ENCODE data around the gene STAP1.

The STAP1 gene

DNA sequence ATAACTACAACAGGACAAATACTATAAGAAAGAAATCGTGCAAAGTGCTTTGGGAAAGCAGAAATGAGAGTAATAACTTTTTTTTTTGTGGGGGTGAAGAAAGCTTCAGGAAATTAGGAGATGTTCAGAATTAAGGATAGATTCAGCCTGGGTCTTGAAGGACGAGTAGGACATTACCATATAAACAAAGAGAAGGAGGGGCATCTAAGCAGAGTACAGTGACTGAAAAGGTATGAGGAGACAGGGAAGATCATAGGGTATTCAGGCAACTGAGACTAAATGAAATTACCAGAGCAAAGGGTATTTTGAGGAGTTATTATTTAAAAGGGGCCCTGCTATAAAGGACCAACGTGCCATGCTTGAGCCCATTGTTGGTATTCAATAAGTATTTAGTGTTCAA lies 3.1 kb upstream of the STAP1 start:
- H3K9ac ChIP-seq (ENCODE audit: insufficient read length, low read depth): no peak overlapping the region
- no peaks in the 10 kb centered on the region for H3K36me3 ChIP-seq (ENCODE audit: insufficient read depth, insufficient read length, low read length)
- H3K27me3 ChIP-seq (ENCODE audit: insufficient read depth, insufficient read length): no peaks in the 10 kb centered on the region
- TF ChIP-seq YY1 (IDR thresholded peaks at IDR 0.05; ENCODE audit: insufficient read depth, insufficient read length): no peak
- no peak for TF ChIP-seq SUZ12 (IDR thresholded peaks at IDR 0.05; ENCODE audit: extremely low read depth, insufficient read depth, insufficient read length)
- no peak for TF ChIP-seq ZNF274 (IDR thresholded peaks at IDR 0.05; ENCODE audit: low read depth, low read length)
- H3K4me1 ChIP-seq (ENCODE audit: insufficient read depth, insufficient read length): no peaks in the 10 kb centered on the region
- no peaks in the 10 kb centered on the region for H3K9me3 ChIP-seq (ENCODE audit: insufficient read depth, low read length)
- no peak overlapping the region for H3K4me3 ChIP-seq (ENCODE audit: insufficient read length, low read depth)
- DNase-seq (ENCODE audit: low read depth, low spot score): no peak

DNA sequence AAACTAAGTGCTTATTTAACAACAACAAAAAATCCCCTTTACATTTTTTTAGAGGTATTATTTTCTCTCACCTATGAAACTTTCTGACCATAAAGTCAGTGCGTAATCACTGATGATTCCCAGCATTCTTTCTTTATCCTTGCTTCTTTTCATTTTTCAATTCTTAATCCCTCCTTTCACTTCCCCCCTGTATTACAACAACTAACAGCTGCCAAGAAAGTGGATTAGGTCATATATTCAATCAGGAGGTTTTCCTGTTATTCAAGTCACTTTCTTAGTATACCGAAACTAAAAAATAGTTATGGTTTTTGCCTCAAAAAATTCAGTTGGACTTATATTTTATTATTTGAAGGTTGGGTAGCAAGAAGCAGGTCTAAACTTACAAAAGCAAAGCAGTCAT lies 2.1 kb upstream of the STAP1 start:
- H3K36me3 ChIP-seq (ENCODE audit: insufficient read depth, insufficient read length, low read length): no peaks in the 10 kb centered on the region
- H3K4me3 ChIP-seq (ENCODE audit: insufficient read length, low read depth): no peak overlapping the region
- no peaks in the 10 kb centered on the region for H3K9me3 ChIP-seq (ENCODE audit: insufficient read depth, low read length)
- no peaks in the 10 kb centered on the region for H3K4me1 ChIP-seq (ENCODE audit: insufficient read depth, insufficient read length)
- H3K27me3 ChIP-seq (ENCODE audit: insufficient read depth, insufficient read length): no peaks in the 10 kb centered on the region
- no peak for TF ChIP-seq YY1 (IDR thresholded peaks at IDR 0.05; ENCODE audit: insufficient read depth, insufficient read length)
- no peak for TF ChIP-seq SUZ12 (IDR thresholded peaks at IDR 0.05; ENCODE audit: extremely low read depth, insufficient read depth, insufficient read length)
- no peak for TF ChIP-seq ZNF274 (IDR thresholded peaks at IDR 0.05; ENCODE audit: low read depth, low read length)
- no peak for DNase-seq (ENCODE audit: low read depth, low spot score)
- no peak overlapping the region for H3K9ac ChIP-seq (ENCODE audit: insufficient read length, low read depth)

DNA sequence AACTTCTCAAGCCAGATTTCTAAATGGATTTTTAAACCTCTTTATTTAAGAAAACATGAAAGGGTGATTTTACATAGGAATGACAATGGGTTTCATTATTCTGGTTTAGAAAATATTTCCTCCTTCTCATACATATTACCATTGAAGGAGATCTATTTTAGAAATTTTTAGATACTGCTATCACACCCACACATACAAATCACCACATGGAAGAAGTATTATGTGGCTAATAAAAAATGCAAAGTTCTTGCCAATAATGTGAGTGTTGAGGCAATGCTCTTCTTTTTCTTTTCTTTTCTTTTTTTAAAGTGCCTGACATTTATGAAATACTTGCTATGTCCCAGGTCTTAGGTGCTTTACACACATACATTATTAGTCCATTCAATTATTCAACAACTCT lies 6.8 kb downstream of the STAP1 start:
- TF ChIP-seq SUZ12 (IDR thresholded peaks at IDR 0.05; ENCODE audit: extremely low read depth, insufficient read depth, insufficient read length) (no peak), YY1 (IDR thresholded peaks at IDR 0.05; ENCODE audit: insufficient read depth, insufficient read length) (no peak), ZNF274 (IDR thresholded peaks at IDR 0.05; ENCODE audit: low read depth, low read length) (no peak)
- H3K4me1 ChIP-seq (ENCODE audit: insufficient read depth, insufficient read length): no peaks in the 10 kb centered on the region
- no peaks in the 10 kb centered on the region for H3K9me3 ChIP-seq (ENCODE audit: insufficient read depth, low read length)
- no peak overlapping the region for H3K4me3 ChIP-seq (ENCODE audit: insufficient read length, low read depth)
- no peak for DNase-seq (ENCODE audit: low read depth, low spot score)
- H3K36me3 ChIP-seq (ENCODE audit: insufficient read depth, insufficient read length, low read length): no peaks in the 10 kb centered on the region
- H3K9ac ChIP-seq (ENCODE audit: insufficient read length, low read depth): no peak overlapping the region
- no peaks in the 10 kb centered on the region for H3K27me3 ChIP-seq (ENCODE audit: insufficient read depth, insufficient read length)

DNA sequence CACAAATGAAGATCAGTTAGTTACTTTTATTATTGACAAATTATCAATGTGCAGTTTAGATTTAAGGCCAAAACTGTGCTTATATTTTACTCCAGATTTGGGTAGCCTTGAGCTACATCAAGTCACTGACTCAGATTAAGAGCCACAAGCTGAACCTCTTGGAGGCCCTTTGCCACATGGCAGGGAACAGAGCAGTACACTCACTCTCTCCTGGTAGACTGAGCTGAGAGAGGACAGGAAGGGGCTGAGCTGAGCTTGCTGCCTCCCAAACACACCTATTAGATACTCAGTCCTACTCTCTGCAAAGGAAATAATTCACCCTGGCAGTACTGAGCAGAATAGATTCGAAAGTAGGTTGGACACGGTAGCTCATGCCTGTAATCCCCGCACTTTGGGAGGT lies 7.8 kb downstream of the STAP1 start:
- no peaks in the 10 kb centered on the region for H3K36me3 ChIP-seq (ENCODE audit: insufficient read depth, insufficient read length, low read length)
- no peak overlapping the region for H3K9ac ChIP-seq (ENCODE audit: insufficient read length, low read depth)
- no peaks in the 10 kb centered on the region for H3K9me3 ChIP-seq (ENCODE audit: insufficient read depth, low read length)
- no peak for DNase-seq (ENCODE audit: low read depth, low spot score)
- no peak for TF ChIP-seq SUZ12 (IDR thresholded peaks at IDR 0.05; ENCODE audit: extremely low read depth, insufficient read depth, insufficient read length)
- TF ChIP-seq YY1 (IDR thresholded peaks at IDR 0.05; ENCODE audit: insufficient read depth, insufficient read length): no peak
- no peak for TF ChIP-seq ZNF274 (IDR thresholded peaks at IDR 0.05; ENCODE audit: low read depth, low read length)
- H3K4me1 ChIP-seq (ENCODE audit: insufficient read depth, insufficient read length): no peaks in the 10 kb centered on the region
- H3K4me3 ChIP-seq (ENCODE audit: insufficient read length, low read depth): no peak overlapping the region
- no peaks in the 10 kb centered on the region for H3K27me3 ChIP-seq (ENCODE audit: insufficient read depth, insufficient read length)

DNA sequence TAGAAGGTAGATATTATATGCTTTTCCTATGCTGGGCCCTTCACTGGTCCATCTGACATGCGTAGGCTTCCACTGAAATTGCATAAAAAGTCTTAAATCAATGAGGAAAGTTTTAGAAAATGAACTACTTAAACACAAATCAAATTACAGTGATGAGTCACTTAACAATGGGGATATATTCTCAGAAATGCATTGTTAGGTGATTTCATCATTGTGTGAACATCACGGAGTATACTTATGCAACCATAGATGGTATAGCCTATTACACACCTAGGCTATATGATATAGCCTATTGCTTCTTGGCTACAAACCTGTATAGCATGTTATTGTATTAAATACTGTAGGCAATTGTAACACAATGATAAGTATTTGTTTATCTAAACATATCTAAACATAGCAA lies 10.3 kb downstream of the STAP1 start:
- Histone ChIP-seq H3K36me3 (ENCODE audit: insufficient read depth, insufficient read length, low read length) (no peaks in the 10 kb centered on the region), H3K9ac (ENCODE audit: insufficient read length, low read depth) (no peak overlapping the region), H3K4me3 (ENCODE audit: insufficient read length, low read depth) (no peak overlapping the region), H3K9me3 (ENCODE audit: insufficient read depth, low read length) (no peaks in the 10 kb centered on the region), H3K4me1 (ENCODE audit: insufficient read depth, insufficient read length) (no peaks in the 10 kb centered on the region), H3K27me3 (ENCODE audit: insufficient read depth, insufficient read length) (no peaks in the 10 kb centered on the region)
- no peak for DNase-seq (ENCODE audit: low read depth, low spot score)
- TF ChIP-seq SUZ12 (IDR thresholded peaks at IDR 0.05; ENCODE audit: extremely low read depth, insufficient read depth, insufficient read length) (no peak), ZNF274 (IDR thresholded peaks at IDR 0.05; ENCODE audit: low read depth, low read length) (no peak), YY1 (IDR thresholded peaks at IDR 0.05; ENCODE audit: insufficient read depth, insufficient read length) (no peak)

DNA sequence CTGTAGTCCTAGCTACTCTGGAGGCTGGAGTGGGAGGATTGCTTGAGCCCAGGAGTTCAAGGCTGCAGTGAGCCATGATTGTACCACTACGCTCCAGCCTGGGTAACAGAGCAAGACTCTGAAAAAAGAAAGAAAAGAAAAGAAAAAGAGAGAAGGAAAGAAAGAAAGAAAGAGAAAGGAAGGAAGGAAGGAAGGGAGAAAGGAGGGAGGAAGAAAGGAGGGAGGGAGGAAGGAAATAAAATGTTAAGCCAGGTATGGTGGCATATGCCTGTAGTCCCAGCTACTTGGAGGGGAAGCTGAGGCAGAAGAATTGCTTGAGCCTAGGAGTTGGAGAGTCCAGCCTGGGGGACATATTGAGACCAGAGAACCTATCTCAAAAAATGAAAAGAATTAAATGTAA lies 12.0 kb downstream of the STAP1 start:
- TF ChIP-seq YY1 (IDR thresholded peaks at IDR 0.05; ENCODE audit: insufficient read depth, insufficient read length) (no peak), ZNF274 (IDR thresholded peaks at IDR 0.05; ENCODE audit: low read depth, low read length) (no peak), SUZ12 (IDR thresholded peaks at IDR 0.05; ENCODE audit: extremely low read depth, insufficient read depth, insufficient read length) (no peak)
- no peaks in the 10 kb centered on the region for H3K9me3 ChIP-seq (ENCODE audit: insufficient read depth, low read length)
- no peak for DNase-seq (ENCODE audit: low read depth, low spot score)
- no peaks in the 10 kb centered on the region for H3K4me1 ChIP-seq (ENCODE audit: insufficient read depth, insufficient read length)
- H3K36me3 ChIP-seq (ENCODE audit: insufficient read depth, insufficient read length, low read length): no peaks in the 10 kb centered on the region
- no peaks in the 10 kb centered on the region for H3K27me3 ChIP-seq (ENCODE audit: insufficient read depth, insufficient read length)
- H3K4me3 ChIP-seq (ENCODE audit: insufficient read length, low read depth): no peak overlapping the region
- H3K9ac ChIP-seq (ENCODE audit: insufficient read length, low read depth): no peak overlapping the region

DNA sequence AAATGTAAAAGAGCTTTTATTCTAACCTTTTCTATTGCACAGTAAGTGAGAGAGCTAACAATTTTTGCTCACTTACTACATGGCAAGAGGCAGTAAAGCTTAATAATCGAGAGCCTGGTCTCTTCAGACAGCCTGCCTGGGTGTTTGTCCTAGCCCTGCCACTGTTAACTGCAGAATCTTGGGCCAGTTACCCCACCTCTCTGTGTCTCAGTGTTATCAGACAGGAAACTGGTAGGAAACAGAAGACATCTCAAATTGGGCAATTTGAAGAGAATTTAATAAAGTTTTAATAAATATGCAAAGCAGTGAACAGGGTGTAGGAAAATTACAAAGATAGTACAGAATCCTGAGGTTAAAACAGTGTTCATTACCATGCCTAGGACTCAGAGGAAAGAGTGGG lies 13.4 kb downstream of the STAP1 start:
- Histone ChIP-seq H3K9me3 (ENCODE audit: insufficient read depth, low read length) (no peaks in the 10 kb centered on the region), H3K36me3 (ENCODE audit: insufficient read depth, insufficient read length, low read length) (no peaks in the 10 kb centered on the region), H3K27me3 (ENCODE audit: insufficient read depth, insufficient read length) (no peaks in the 10 kb centered on the region), H3K4me1 (ENCODE audit: insufficient read depth, insufficient read length) (no peaks in the 10 kb centered on the region), H3K4me3 (ENCODE audit: insufficient read length, low read depth) (no peak overlapping the region), H3K9ac (ENCODE audit: insufficient read length, low read depth) (no peak overlapping the region)
- no peak for TF ChIP-seq YY1 (IDR thresholded peaks at IDR 0.05; ENCODE audit: insufficient read depth, insufficient read length)
- TF ChIP-seq ZNF274 (IDR thresholded peaks at IDR 0.05; ENCODE audit: low read depth, low read length): no peak
- no peak for TF ChIP-seq SUZ12 (IDR thresholded peaks at IDR 0.05; ENCODE audit: extremely low read depth, insufficient read depth, insufficient read length)
- no peak for DNase-seq (ENCODE audit: low read depth, low spot score)

DNA sequence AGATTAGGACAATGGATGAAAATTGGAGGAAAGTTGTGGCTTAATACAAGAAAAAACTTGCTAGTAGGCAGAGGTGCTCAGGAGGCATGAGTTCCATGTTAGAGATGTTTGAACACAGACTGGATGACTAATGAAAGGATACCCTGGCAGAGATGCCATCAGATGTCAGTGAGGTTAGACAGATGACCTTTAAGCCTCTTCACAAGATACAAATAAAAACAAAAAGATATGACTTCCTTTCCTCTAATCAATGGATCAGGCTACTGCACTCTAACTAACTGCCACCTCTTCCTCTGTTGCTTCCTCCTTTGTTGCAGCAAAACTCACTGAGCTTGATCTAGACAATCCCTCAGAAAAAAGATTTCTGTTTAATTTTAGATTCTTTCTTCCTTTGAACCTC lies 14.7 kb downstream of the STAP1 start:
- H3K4me1 ChIP-seq (ENCODE audit: insufficient read depth, insufficient read length): no peaks in the 10 kb centered on the region
- no peak for TF ChIP-seq YY1 (IDR thresholded peaks at IDR 0.05; ENCODE audit: insufficient read depth, insufficient read length)
- TF ChIP-seq ZNF274 (IDR thresholded peaks at IDR 0.05; ENCODE audit: low read depth, low read length): no peak
- TF ChIP-seq SUZ12 (IDR thresholded peaks at IDR 0.05; ENCODE audit: extremely low read depth, insufficient read depth, insufficient read length): no peak
- no peak for DNase-seq (ENCODE audit: low read depth, low spot score)

More for the DNA sequence above, 14.7 kb downstream of the STAP1 start:
- H3K9me3 ChIP-seq (ENCODE audit: insufficient read depth, low read length): no peaks in the 10 kb centered on the region
- no peak overlapping the region for H3K4me3 ChIP-seq (ENCODE audit: insufficient read length, low read depth)
- no peaks in the 10 kb centered on the region for H3K36me3 ChIP-seq (ENCODE audit: insufficient read depth, insufficient read length, low read length)
- no peaks in the 10 kb centered on the region for H3K27me3 ChIP-seq (ENCODE audit: insufficient read depth, insufficient read length)
- no peak overlapping the region for H3K9ac ChIP-seq (ENCODE audit: insufficient read length, low read depth)

All from NT2/D1 (cell line).